ENCODE results near the gene CDK17. TPM values are rescaled to one million over a fixed set of nuclear protein-coding genes. Genes with fewer than 3 reads are reported as not detected.

The CDK17 gene
- total RNA-seq (2021; fragmentation: NEBNext Ultra II Directional; extraction: Animal tissue kit (Norgen Biotek cat#: 25700)) (17.6 and 20.0 TPM in 2 replicates), polyA plus RNA-seq (2011; rRNA removed) (5.5 and 5.8 TPM in 2 replicates), polyA minus RNA-seq (2011; rRNA and poly(A)+ RNA removed) (25.6 and 40.3 TPM in 2 replicates)
- 6.7 TPM for polyA plus RNA-seq (2011; cell fraction: cytosol; rRNA removed)
- polyA plus RNA-seq (2011; cell fraction: nucleus; rRNA removed) = 4.9 TPM
- polyA plus RNA-seq (2012, experiment 1 of 2) = 6.0 to 15.2 TPM (median 9.9 TPM) in 4 replicates
- 0.83 TPM for polyA plus RNA-seq (2012, experiment 2 of 2)
- polyA plus RNA-seq (2013, experiment 1 of 2) = 9.2 TPM
- 9.2 TPM for polyA plus RNA-seq (2013, experiment 2 of 2)
- polyA minus RNA-seq (2011; cell fraction: cytosol; rRNA and poly(A)+ RNA removed) = 14.2 TPM
- 63.1 TPM for polyA minus RNA-seq (2011; cell fraction: nucleus; rRNA and poly(A)+ RNA removed)
- long read RNA-seq, experiment 1, full-length matches to known transcripts = 7 of 22 reads
- long read RNA-seq, experiment 1, partial matches to known transcripts = 5 of 22 reads
- long read RNA-seq, experiment 1, other reads (novel, unspliced or antisense) = 10 of 22 reads
- long read RNA-seq, experiment 2, partial matches to known transcripts = 3 of 3 reads
- long read RNA-seq, experiment 2, other reads (novel, unspliced or antisense) = 0 of 3 reads

GRCh38 chr12:96399919-96400630 is at the start of gene CDK17:
CDK17 (minus strand) TSS chr12:96400439; CDS start chr12:96334836, 65,603 bp downstream.
- Histone ChIP-seq H3K27me3 (replicated peaks in 1 of 4; ENCODE audit: control insufficient read depth in 3 of 4, extremely low read depth in 1 of 4, insufficient read depth in 3 of 4, low read length in 3 of 4) (no peaks in the 10 kb centered on the region), H3K9ac (replicated peaks in 1 of 4; ENCODE audit: extremely low read depth in 1 of 4, low read depth in 3 of 4, low read length in 3 of 4) (peak within 1 kb of the TSS; percentile 22 to 97 (median 57)), H3K4me2 (ENCODE audit: insufficient read depth in 1 of 2, low read depth in 2 of 2, low read length in 2 of 2) (peak within 1 kb of the TSS; percentile 73 to 93), H4K8ac (ENCODE audit: extremely low read depth, insufficient read depth, low read length) (peak within 1 kb of the TSS; percentile 51), H3K36me3 (ENCODE audit: control insufficient read depth in 2 of 4, insufficient read depth in 4 of 4, low read length in 3 of 4) (no peaks in the 10 kb centered on the region), H2BK5ac (ENCODE audit: low read depth, low read length) (no peak within 1 kb of the TSS; the same call in 1 of the 2 replicates), H3K23me2 (ENCODE audit: low read depth, low read length) (peaks cover 8% of the 10 kb centered on the region), H2BK120ac (replicated peaks; ENCODE audit: low read depth, low read length) (no peak within 1 kb of the TSS), H3K9me3 (ENCODE audit: insufficient read depth in 2 of 2, low read depth in 1 of 2, low read length in 1 of 2) (no peaks in the 10 kb centered on the region), H2AFZ (ENCODE audit: low read length) (peak within 1 kb of the TSS; percentile 37; the same call in 1 of the 2 replicates), H2BK12ac (ENCODE audit: low read depth, low read length) (peak within 1 kb of the TSS; percentile 62; the same call in 1 of the 2 replicates), H4K91ac (replicated peaks; ENCODE audit: insufficient read length, low read length) (no peak within 1 kb of the TSS), H3K14ac (ENCODE audit: insufficient read length) (no peak within 1 kb of the TSS), H2BK15ac (ENCODE audit: low read length) (no peak within 1 kb of the TSS), H2AK5ac (ENCODE audit: low read depth, low read length) (no peak within 1 kb of the TSS), H4K20me1 (replicated peaks in 1 of 2; ENCODE audit: control insufficient read depth in 1 of 2, insufficient read depth in 2 of 2, low read length in 2 of 2) (peaks cover 4 to 8% of the 10 kb centered on the region in 2 experiments), H3K79me2 (ENCODE audit: control insufficient read depth in 1 of 2, insufficient read depth in 2 of 2, low read length in 2 of 2) (peaks cover 0 to 41% of the 10 kb centered on the region in 2 experiments; a peak in 2 of 4 replicates), H3K4ac (replicated peaks; ENCODE audit: insufficient read length, low read depth, low read length) (no peak within 1 kb of the TSS), H3K4me1 (replicated peaks in 1 of 4; ENCODE audit: control insufficient read depth in 3 of 4, insufficient read depth in 4 of 4, low read length in 3 of 4) (peaks cover 2 to 21% (median 12%) of the 10 kb centered on the region in 4 experiments; a peak in 5 of 7 replicates), H3K79me1 (ENCODE audit: low read depth, low read length) (no peaks in the 10 kb centered on the region), H3K4me3 (ENCODE audit: extremely low read depth in 1 of 4, insufficient read depth in 2 of 4, low read depth in 3 of 4, low read length in 4 of 4) (peak within 1 kb of the TSS; percentile 71 to 83 (median 74)), H3K56ac (replicated peaks; ENCODE audit: insufficient read length, low read depth, low read length) (peak within 1 kb of the TSS; percentile 46), H3K27ac (ENCODE audit: low read depth, low read length) (peak within 1 kb of the TSS; percentile 43; the same call in 1 of the 2 replicates), H3K18ac (ENCODE audit: extremely low read depth, low read length) (peak within 1 kb of the TSS; percentile 68), H2BK20ac (ENCODE audit: low read length) (no peak within 1 kb of the TSS), H3K23ac (ENCODE audit: insufficient read length) (no peak within 1 kb of the TSS), H4K5ac (ENCODE audit: insufficient read length, low read depth, low read length) (peak within 1 kb of the TSS; percentile 82)
- FAIRE-seq (no peak), DNase-seq (ENCODE audit: low read depth in 1 of 2, low spot score in 2 of 2) (peak in 1 of 2 experiments; percentile 31)
- ChIA-PET CTCF (ENCODE audit: partially characterized antibody) (interaction anchor here (1.0 to 2.5 kb wide), 10 partner anchors 11 to 339 kb away, joined by 3 to 9 read pairs (median 4); partner anchors contain the start of gene CFAP54), POLR2A (ENCODE audit: partially characterized antibody) (interaction anchor here (0.9 to 1.9 kb wide), 8 partner anchors 9 to 365 kb away, joined by 3 to 5 read pairs (median 4); partner anchors contain the start of gene LTA4H)
- WGBS, 2 experiments (ENCODE audit: extremely low coverage in 1 of 2, insufficient coverage in 1 of 2, insufficient read length in 1 of 2, insufficient replicate concordance in 2 of 2, low coverage in 1 of 2, low lambda C conversion rate in 2 of 2, missing lambda C conversion rate in 1 of 2) = 1% methylated on average over 59 of the region's 112 CpGs; no CpG with 5 or more reads in 1 of the 2 experiments
